ENCODE measurements around the gene SLC25A23.

DNA sequence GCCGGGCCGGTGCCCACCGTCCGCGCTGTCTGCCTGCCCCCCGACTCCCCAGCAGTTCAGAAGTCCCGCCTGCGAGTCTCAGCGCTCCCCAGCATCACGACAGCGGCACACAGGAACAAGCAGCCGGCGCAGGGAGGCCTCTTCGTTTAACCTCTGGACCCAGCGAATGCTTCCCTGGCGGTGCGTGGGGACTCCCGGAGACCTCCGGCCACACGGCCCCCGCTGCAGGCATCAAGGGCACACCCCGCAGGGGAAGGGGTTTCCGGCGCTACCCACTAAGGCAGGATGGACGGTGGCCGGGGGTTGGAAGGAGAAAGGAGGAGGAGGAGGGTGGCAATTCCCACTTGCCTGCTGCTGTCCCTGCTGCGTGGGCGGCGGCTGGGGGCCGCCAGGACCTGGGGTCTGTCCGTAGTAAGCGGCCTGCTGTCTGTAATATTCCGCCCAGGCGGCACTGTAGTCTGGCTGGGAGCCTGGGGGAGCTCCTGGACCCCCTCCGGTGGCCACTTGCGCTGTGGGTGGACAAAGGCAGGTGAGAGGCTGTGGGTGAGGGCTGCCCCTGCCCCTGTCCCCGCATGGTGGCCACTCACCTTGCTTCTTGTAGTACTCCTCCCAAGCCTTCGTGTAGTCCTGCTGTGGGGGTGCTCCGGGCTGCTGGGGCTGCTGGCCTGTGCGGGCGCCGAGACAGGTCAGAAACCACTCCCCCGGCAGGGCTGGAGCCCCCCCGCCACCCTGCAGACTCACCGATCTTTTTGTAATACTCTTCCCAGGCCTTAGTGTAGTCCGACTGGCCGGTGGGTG is 44.6 kb downstream of the SLC25A23 start:
- TF ChIP-seq POLR2A (IDR thresholded peaks at IDR 0.05; ENCODE audit: extremely low read depth, insufficient read length) (no peak), MYC (IDR thresholded peaks at IDR 0.05; ENCODE audit: low read depth, low read length) (no peak)
- TF ChIP-seq, protein P1, sequence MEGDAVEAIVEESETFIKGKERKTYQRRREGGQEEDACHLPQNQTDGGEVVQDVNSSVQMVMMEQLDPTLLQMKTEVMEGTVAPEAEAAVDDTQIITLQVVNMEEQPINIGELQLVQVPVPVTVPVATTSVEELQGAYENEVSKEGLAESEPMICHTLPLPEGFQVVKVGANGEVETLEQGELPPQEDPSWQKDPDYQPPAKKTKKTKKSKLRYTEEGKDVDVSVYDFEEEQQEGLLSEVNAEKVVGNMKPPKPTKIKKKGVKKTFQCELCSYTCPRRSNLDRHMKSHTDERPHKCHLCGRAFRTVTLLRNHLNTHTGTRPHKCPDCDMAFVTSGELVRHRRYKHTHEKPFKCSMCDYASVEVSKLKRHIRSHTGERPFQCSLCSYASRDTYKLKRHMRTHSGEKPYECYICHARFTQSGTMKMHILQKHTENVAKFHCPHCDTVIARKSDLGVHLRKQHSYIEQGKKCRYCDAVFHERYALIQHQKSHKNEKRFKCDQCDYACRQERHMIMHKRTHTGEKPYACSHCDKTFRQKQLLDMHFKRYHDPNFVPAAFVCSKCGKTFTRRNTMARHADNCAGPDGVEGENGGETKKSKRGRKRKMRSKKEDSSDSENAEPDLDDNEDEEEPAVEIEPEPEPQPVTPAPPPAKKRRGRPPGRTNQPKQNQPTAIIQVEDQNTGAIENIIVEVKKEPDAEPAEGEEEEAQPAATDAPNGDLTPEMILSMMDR (IDR thresholded peaks at IDR 0.05; ENCODE audit: low read depth, low read length): no peak
- TF ChIP-seq, protein P2, sequence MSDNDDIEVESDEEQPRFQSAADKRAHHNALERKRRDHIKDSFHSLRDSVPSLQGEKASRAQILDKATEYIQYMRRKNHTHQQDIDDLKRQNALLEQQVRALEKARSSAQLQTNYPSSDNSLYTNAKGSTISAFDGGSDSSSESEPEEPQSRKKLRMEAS (IDR thresholded peaks at IDR 0.05; ENCODE audit: low read depth, low read length): no peak
